Transverse colon (tissue), 4 donors: ENCODE results near the gene CFAP58. TPM values are rescaled to one million over a fixed set of nuclear protein-coding genes. Genes with fewer than 3 reads are reported as not detected.

ENCODE experiments used
- DNase-seq: peaks from one replicate; pipeline ENCODE4 v3.0.0-alpha.2; 2019
- H3K27ac ChIP-seq, 4 donors: fragments of 200-600 bp; sonication (generic); 2 replicates each; pipeline ENCODE4 v1.5.1; 2016 to 2018; ENCODE audit warnings: inconsistent platforms in 4 of 4
- H3K27me3 ChIP-seq: fragments of 200-600 bp; sonication (generic); 2 replicates; pipeline ENCODE4 v1.5.1; 2017; ENCODE audit warnings: inconsistent platforms
- H3K36me3 ChIP-seq, 4 donors: fragments of 200-600 bp; sonication (generic); 2 replicates each; pipeline ENCODE4 v1.5.1; 2017 to 2019; ENCODE audit warnings: inconsistent platforms in 4 of 4
- H3K4me1 ChIP-seq, 4 donors: fragments of 200-600 bp; sonication (generic); 2 replicates each; pipeline ENCODE4 v1.5.1; 2017 to 2020; ENCODE audit warnings: inconsistent platforms in 4 of 4
- H3K4me3 ChIP-seq, 4 donors: fragments of 200-600 bp; sonication (generic); 1 replicate in 1 of 4; 2 replicates in 3 of 4; pipeline versions ENCODE4 v1.5.1 to v1.6.1; 2017 to 2019; ENCODE audit warnings: inconsistent platforms in 4 of 4
- H3K9me3 ChIP-seq, 2 donors: fragments of 200-600 bp; sonication (generic); 2 replicates each; pipeline ENCODE4 v1.5.1; 2017 to 2019; ENCODE audit warnings: inconsistent platforms in 2 of 2
- EP300 ChIP-seq: sonication (generic); formaldehyde crosslinking; IDR thresholded peaks from one replicate; pipeline ENCODE4 v1.6.1; 2017; ENCODE audit warnings: antibody characterized with exemption, low read depth
- POLR2A ChIP-seq: fragments of 450-650 bp; IDR thresholded peaks from one replicate; pipeline ENCODE4 v1.6.1; 2016; ENCODE audit warnings: antibody characterized with exemption, mild to moderate bottlenecking, moderate library complexity
- POLR2AphosphoS5 ChIP-seq, 3 donors: sonication (generic); formaldehyde crosslinking; IDR thresholded peaks; one replicate each; pipeline ENCODE4 v1.6.1; 2016; ENCODE audit warnings: antibody characterized with exemption in 3 of 3
- WGBS, 2 donors: methylation state at CpG; one replicate each; pipeline ENCODE4 v1.1.5; 2018; ENCODE audit warnings: low coverage in 1 of 2; 5-methylcytosine and 5-hydroxymethylcytosine counted together
- in situ Hi-C, 4 donors: fragments of 200-750 bp; cut with MboI; loops; one replicate each; pipeline versions ENCODE4 v1.15.0 to v1.15.1; 2017; ENCODE audit warnings: low sequenced_read_pairs in 3 of 4, low pct_ligation_motif_present in 1 of 4, low pct_unique_long_range_greater_than_20kb in 1 of 4
- intact Hi-C: fragments of 100-400 bp; cut with DNase I; formaldehyde crosslinking; loops from one replicate; pipeline ENCODE4 v1.15.1; 2023; ENCODE audit warnings: low total_unique reads
- total RNA-seq, 4 donors: library from RNA; depleted of rRNA; stranded (reverse); fragments of >200 nt; gene quantifications; one replicate each; pipeline ENCODE4 v1.1.0, GENCODE V29; 2016
- TF ChIP-seq, protein P1 (sequence below), 5 experiments: fragments of 200-600 bp in 3 of 5; fragments of 450-650 bp in 2 of 5; sonication (generic) in 3 of 5; IDR thresholded peaks; 1 replicate in 2 of 5; 2 replicates in 3 of 5; pipeline ENCODE4 v1.5.1; 2016 to 2017; ENCODE audit warnings: antibody characterized with exemption in 5 of 5, inconsistent platforms in 3 of 5, mild to moderate bottlenecking in 2 of 5, moderate library complexity in 1 of 5

Gene CFAP58
- total RNA-seq, 4 donors from 2014 or later, result 0.16 to 0.27 TPM; not detected in 2

DNA sequence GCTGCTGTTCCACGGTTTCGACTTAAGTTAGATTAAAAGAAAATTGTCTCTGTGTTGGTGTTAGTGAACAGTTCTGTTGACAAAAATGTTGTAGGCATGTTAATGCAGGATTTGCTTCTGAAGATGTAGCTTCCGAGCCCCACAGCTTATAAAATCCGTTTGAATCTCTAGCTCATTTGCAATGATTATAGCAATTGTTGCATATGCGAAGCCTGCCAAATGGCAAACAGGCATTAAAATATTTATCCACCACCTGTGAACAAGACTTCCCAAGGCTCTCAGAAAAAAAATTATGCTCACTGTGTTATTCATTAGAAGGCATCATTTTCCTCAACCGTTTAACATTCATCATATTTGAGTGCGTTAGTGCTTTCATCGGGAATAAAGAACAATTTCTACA lies 14.3 kb downstream of the CFAP58 start:
- intact Hi-C loops, result no loop called here
- no peaks in the 10 kb centered on the region for H3K36me3 ChIP-seq
- no peak overlapping the region for H3K4me3 ChIP-seq
- WGBS, 2 donors, result 71 to 78% methylated on average over 8 of the region's 8 CpGs
- peaks cover 0 to 7% of the 10 kb centered on the region in 2 donors for H3K9me3 ChIP-seq
- H3K4me1 ChIP-seq, result no peaks in the 10 kb centered on the region
- TF ChIP-seq, protein P1, sequence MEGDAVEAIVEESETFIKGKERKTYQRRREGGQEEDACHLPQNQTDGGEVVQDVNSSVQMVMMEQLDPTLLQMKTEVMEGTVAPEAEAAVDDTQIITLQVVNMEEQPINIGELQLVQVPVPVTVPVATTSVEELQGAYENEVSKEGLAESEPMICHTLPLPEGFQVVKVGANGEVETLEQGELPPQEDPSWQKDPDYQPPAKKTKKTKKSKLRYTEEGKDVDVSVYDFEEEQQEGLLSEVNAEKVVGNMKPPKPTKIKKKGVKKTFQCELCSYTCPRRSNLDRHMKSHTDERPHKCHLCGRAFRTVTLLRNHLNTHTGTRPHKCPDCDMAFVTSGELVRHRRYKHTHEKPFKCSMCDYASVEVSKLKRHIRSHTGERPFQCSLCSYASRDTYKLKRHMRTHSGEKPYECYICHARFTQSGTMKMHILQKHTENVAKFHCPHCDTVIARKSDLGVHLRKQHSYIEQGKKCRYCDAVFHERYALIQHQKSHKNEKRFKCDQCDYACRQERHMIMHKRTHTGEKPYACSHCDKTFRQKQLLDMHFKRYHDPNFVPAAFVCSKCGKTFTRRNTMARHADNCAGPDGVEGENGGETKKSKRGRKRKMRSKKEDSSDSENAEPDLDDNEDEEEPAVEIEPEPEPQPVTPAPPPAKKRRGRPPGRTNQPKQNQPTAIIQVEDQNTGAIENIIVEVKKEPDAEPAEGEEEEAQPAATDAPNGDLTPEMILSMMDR (IDR thresholded peaks at IDR 0.05), result no peak
- no peak overlapping the region for H3K27ac ChIP-seq
- no peak for DNase-seq
- H3K27me3 ChIP-seq, result no peaks in the 10 kb centered on the region
- in situ Hi-C loops, result no loop called here

DNA sequence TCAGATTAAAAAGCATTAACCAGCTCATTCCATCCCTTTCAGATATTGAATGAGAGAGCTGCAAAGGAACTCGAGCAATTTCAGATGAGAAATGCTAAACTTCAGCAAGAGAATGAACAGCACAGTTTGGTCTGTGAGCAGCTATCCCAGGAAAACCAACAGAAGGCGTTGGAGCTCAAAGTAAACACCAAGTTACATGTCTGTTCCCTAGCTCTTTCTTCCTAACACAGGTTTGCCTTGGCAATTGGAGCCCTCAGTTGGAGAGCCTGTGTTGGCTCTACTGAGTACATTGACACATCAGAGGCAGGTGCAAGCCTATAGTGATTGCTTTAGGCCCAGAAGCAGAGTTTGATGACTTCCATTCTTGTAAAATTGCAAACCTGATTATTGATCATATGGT lies 14.7 kb downstream of the CFAP58 start:
- Histone ChIP-seq H3K27ac (no peak overlapping the region), H3K4me3 (no peak overlapping the region), H3K9me3 (peaks cover 0 to 7% of the 10 kb centered on the region in 2 donors), H3K27me3 (no peaks in the 10 kb centered on the region), H3K36me3 (no peaks in the 10 kb centered on the region), H3K4me1 (no peaks in the 10 kb centered on the region)
- intact Hi-C loops, result no loop called here
- DNase-seq, result no peak
- in situ Hi-C loops, result no loop called here
- 43 to 50% methylated on average over 2 of the region's 2 CpGs for WGBS, 2 donors
- TF ChIP-seq EP300, result no peak
- TF ChIP-seq POLR2A, result no peak
- TF ChIP-seq, protein P1 (IDR thresholded peaks at IDR 0.05), result no peak
- no peak for TF ChIP-seq POLR2AphosphoS5 (IDR thresholded peaks at IDR 0.05)

DNA sequence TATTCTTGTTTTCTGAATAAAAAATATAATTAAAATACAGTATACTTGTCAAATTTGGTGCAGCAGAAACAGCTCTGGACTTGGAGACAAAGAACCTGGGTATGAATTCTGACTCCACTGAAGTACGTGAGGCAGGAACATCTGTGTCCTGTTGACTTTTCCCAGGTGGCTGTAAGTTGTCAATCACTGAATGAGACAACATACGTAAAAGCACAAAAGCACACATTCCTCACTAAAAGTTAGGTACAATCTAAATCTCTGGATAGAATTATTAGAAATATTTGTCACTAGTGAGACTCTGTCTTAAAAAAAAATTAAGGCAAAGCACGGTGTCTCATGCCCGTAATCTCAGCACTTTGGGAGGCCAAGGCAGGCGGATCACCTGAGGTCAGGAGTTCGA lies 18.1 kb downstream of the CFAP58 start:
- Histone ChIP-seq H3K36me3 (no peaks in the 10 kb centered on the region), H3K4me1 (no peaks in the 10 kb centered on the region), H3K27me3 (peaks cover 9% of the 10 kb centered on the region), H3K4me3 (no peak overlapping the region), H3K9me3 (peaks cover 0 to 7% of the 10 kb centered on the region in 2 donors), H3K27ac (no peak overlapping the region)
- TF ChIP-seq EP300 (no peak), POLR2A (no peak), POLR2AphosphoS5 (IDR thresholded peaks at IDR 0.05) (no peak)
- TF ChIP-seq, protein P1 (IDR thresholded peaks at IDR 0.05), result no peak
- intact Hi-C loops, result no loop called here
- 77 to 87% methylated on average over 6 of the region's 6 CpGs for WGBS, 2 donors
- in situ Hi-C loops, result no loop called here
- no peak for DNase-seq

DNA sequence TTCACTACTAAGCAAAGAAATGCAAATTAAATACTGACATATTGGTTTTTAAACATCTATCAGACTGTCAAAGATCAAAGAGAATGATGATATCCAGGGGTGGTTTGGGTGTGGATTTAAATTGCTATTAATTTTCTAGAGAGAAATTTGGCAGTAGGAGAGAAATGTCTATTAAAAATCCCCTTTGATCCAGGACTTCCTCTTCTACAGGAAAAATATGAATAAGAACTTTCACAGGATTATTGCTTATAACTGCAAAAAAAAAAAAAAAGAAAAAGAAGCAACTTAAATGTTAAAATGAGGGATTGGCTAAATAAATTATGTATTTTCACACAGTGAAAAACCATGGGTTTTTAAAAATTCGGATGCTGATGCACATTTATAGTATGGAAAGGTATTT lies 21.0 kb downstream of the CFAP58 start:
- peaks cover 12% of the 10 kb centered on the region for H3K27me3 ChIP-seq
- H3K36me3 ChIP-seq, result no peaks in the 10 kb centered on the region
- no peak overlapping the region for H3K4me3 ChIP-seq
- WGBS, 2 donors, result 63 to 91% methylated on average over 1 of the region's 1 CpG
- peaks cover 0 to 7% of the 10 kb centered on the region in 2 donors for H3K9me3 ChIP-seq
- H3K4me1 ChIP-seq, result no peaks in the 10 kb centered on the region
- TF ChIP-seq POLR2AphosphoS5 (IDR thresholded peaks at IDR 0.05) (no peak), EP300 (no peak)
- no peak overlapping the region for H3K27ac ChIP-seq
- DNase-seq, result no peak
- intact Hi-C loops (no loop called here), in situ Hi-C loops (no loop called here)

DNA sequence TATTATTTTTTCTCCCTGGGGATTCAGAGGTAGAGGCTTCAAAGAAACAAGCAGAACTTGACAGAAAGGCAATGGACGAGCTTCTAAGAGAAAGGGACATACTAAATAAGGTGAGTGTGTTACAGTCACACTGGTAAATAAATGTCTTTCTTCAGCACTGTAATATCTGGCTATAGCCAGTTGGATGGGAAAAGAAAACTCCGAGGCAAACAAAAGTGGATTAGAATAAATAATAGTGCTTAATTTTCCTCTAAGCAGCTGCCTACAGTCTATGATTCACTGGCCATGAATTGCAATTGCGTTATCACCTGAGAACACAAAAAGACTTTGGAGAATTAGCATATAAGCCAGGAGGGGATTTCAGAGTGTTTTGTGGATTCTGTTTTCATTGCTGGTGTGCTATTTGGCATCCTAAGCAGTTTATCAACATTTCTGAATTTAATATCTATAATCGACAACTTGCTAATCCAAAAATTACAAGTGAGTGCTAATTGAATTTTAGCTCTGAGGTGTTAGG lies 23.2 kb downstream of the CFAP58 start:
- intact Hi-C loops, result no loop called here
- 67 to 68% methylated on average over 4 of the region's 4 CpGs for WGBS, 2 donors

More for the DNA sequence above, 23.2 kb downstream of the CFAP58 start:
- H3K4me1 ChIP-seq, result no peaks in the 10 kb centered on the region
- no peak overlapping the region for H3K4me3 ChIP-seq
- peaks cover 0 to 7% of the 10 kb centered on the region in 2 donors for H3K9me3 ChIP-seq
- H3K36me3 ChIP-seq, result no peaks in the 10 kb centered on the region
- no peak for TF ChIP-seq EP300
- TF ChIP-seq, protein P1 (IDR thresholded peaks at IDR 0.05), result no peak
- no peak for TF ChIP-seq POLR2AphosphoS5 (IDR thresholded peaks at IDR 0.05)
- TF ChIP-seq POLR2A, result no peak
- H3K27me3 ChIP-seq, result peaks cover 12% of the 10 kb centered on the region
- no peak overlapping the region for H3K27ac ChIP-seq
- DNase-seq, result no peak
- in situ Hi-C loops, result no loop called here
